AG04449 (cell line): ENCODE data around the gene SMAP2.

Source experiments
- CTCF ChIA-PET: fragments of 350-600 bp; formaldehyde crosslinking; extraction: SDS; loops from one replicate; lab custom pipeline; 2021; ENCODE audit warnings: antibody characterized with exemption; lab: Yijun Ruan, JAX
- POLR2A ChIA-PET: fragments of 400-600, 350-600 bp; formaldehyde crosslinking; extraction: SDS; loops from one replicate; lab custom pipeline; 2020; ENCODE audit warnings: antibody characterized with exemption, inconsistent platforms; lab: Yijun Ruan, JAX
- DNase-seq: peaks from one replicate; pipeline ENCODE4 v3.0.0-alpha.2; 2010; ENCODE audit warnings: low read depth, low spot score
- H3K4me3 ChIP-seq: 2 replicates; pipeline ENCODE4 v1.5.1; 2011; ENCODE audit warnings: low read depth, mild to moderate bottlenecking, control low read depth, low read length
- CTCF ChIP-seq: IDR thresholded peaks from one replicate; pipeline ENCODE4 v1.5.1; 2011; ENCODE audit warnings: mild to moderate bottlenecking, moderate library complexity, low read length, control low read depth, inconsistent platforms; ENCODE audit not compliant: insufficient read depth; ENCODE audit errors: missing control alignments

Gene SMAP2

GRCh38 chr1:40391688-40392145 lies 18.2 kb downstream of the SMAP2 start:
- H3K4me3 ChIP-seq = no peak overlapping the region
- ChIA-PET CTCF (interaction anchor here (0.6 to 7.5 kb wide), 10 partner anchors 9 to 313 kb away, joined by 3 to 58 read pairs (median 4); no protein-coding TSS in a partner anchor), POLR2A (no interaction called here)
- DNase-seq = no peak
- TF ChIP-seq CTCF = no peak

- CTCF ChIA-PET = interaction anchor here (0.6 to 7.5 kb wide), 7 partner anchors 10 to 313 kb away, joined by 3 to 58 read pairs (median 4); no protein-coding TSS in a partner anchor
- POLR2A ChIA-PET = no interaction called here
- no peak for TF ChIP-seq CTCF
- H3K4me3 ChIP-seq = no peak overlapping the region
- DNase-seq = no peak
Measured at GRCh38 chr1:40392221-40392620, 18.7 kb downstream of the SMAP2 start.

DNA sequence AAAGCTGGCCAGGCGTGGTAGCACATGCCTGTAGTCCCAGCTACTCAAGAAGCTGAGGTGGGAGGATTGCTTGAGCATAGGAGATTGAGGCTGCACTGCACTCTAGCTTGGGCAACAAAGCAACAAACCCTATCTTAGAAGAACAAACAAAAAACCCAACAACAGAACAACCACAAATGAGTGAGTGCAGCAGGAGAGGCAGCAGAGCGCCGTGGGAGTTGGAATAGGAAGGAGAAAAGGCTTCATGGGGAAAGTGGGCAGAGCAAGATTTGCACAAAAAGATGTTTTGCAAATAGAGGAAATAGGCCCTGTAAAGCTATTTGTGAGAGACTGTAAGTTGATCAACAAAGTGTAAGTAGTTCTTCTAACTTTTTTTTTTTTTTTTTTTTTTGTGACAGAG lies 19.6 kb downstream of the SMAP2 start:
- CTCF ChIA-PET = interaction anchor here (0.9 to 7.5 kb wide), 7 partner anchors 11 to 314 kb away, joined by 3 to 58 read pairs (median 6); no protein-coding TSS in a partner anchor
- H3K4me3 ChIP-seq = no peak overlapping the region
- DNase-seq = no peak
- POLR2A ChIA-PET = no interaction called here
- no peak for TF ChIP-seq CTCF

- no peak for TF ChIP-seq CTCF
- H3K4me3 ChIP-seq = no peak overlapping the region
- no peak for DNase-seq
- ChIA-PET POLR2A (no interaction called here), CTCF (interaction anchor here (0.8 to 7.5 kb wide), 6 partner anchors 10 to 318 kb away, joined by 3 to 58 read pairs (median 6); no protein-coding TSS in a partner anchor)
Measured at GRCh38 chr1:40394491-40395172, 21.1 kb downstream of the SMAP2 start.

GRCh38 chr1:40395190-40396175 lies 22.0 kb downstream of the SMAP2 start:
- POLR2A ChIA-PET = no interaction called here
- no peak for DNase-seq
- CTCF ChIA-PET = interaction anchor here (1.4 to 7.5 kb wide), 5 partner anchors 9 to 252 kb away, joined by 3 to 58 read pairs (median 6); no protein-coding TSS in a partner anchor
- H3K4me3 ChIP-seq = no peak overlapping the region
- no peak for TF ChIP-seq CTCF

GRCh38 chr1:40396420-40396819 lies 22.9 kb downstream of the SMAP2 start:
- TF ChIP-seq CTCF = no peak
- POLR2A ChIA-PET = no interaction called here
- CTCF ChIA-PET = interaction anchor here (1.4 to 7.5 kb wide), 3 partner anchors 8 to 253 kb away, joined by 3 to 58 read pairs (median 4); no protein-coding TSS in a partner anchor
- DNase-seq = no peak
- H3K4me3 ChIP-seq = no peak overlapping the region
